IPS-18a (cell line): ENCODE data around the gene ACSS1.

Source experiments
- H3K27ac ChIP-seq: one replicate; pipeline ENCODE4 v1.5.1; 2013; ENCODE audit warnings: low read length
- H3K27me3 ChIP-seq: one replicate; pipeline ENCODE4 v1.6.1; 2013; ENCODE audit warnings: mild to moderate bottlenecking, low read length; ENCODE audit not compliant: control insufficient read depth, insufficient read depth
- H3K36me3 ChIP-seq: one replicate; pipeline ENCODE4 v1.6.1; 2013; ENCODE audit warnings: low read depth, low read length; ENCODE audit not compliant: control insufficient read depth
- H3K4me1 ChIP-seq: one replicate; pipeline ENCODE4 v1.6.1; 2013; ENCODE audit warnings: low read depth, low read length; ENCODE audit not compliant: control insufficient read depth
- H3K4me3 ChIP-seq: one replicate; pipeline ENCODE4 v1.5.1; 2013; ENCODE audit warnings: low read length
- H3K9ac ChIP-seq: one replicate; pipeline ENCODE4 v1.6.1; 2013; ENCODE audit warnings: mild to moderate bottlenecking, low read length, moderate library complexity
- H3K9me3 ChIP-seq: one replicate; pipeline ENCODE4 v1.6.1; 2013; ENCODE audit warnings: low read depth, low read length; ENCODE audit not compliant: control insufficient read depth

ACSS1 gene

DNA sequence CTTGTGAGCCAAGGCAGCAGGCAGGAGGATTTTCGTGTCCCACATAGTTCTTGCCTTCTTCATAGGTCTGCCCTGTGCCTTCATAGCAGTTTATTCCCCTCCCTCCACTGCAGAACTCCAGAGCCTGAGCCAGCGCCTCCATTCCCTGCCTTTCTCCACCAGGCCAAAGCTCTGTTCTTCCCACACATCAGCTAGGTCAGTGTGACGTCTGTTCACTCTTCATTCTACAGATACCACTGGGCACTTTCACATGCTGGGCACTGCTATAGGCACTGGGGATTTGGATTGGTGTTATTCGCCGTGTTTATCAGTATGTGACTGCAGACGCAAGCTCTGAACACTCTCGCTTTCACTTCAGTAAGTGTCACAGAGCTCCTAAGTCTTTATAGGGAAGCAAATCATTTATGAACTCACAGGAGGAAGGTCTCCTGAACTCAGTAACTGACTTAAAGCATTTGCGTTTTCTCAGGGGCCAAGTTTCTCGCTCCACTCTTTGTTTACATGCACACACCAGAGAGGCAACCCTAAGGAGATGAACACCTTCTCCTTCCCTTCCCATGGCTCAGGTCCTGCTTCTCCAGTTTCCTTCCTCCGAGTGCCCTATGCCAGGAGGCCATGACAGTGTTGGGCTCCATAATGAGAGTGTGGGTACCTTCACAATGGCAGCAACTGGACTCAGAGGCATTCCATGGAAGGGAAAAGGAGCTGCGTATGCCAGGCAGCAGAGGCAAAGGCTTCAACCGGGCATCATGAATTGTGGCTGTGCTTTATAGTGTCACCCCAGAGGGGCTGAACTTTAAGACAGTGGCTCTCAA lies 59.1 kb downstream of the ACSS1 start:
- Histone ChIP-seq H3K4me3 (no peak overlapping the region), H3K4me1 (no peaks in the 10 kb centered on the region), H3K9ac (no peak overlapping the region), H3K27ac (no peak overlapping the region), H3K9me3 (no peaks in the 10 kb centered on the region), H3K36me3 (no peaks in the 10 kb centered on the region), H3K27me3 (peaks cover 1% of the 10 kb centered on the region)

DNA sequence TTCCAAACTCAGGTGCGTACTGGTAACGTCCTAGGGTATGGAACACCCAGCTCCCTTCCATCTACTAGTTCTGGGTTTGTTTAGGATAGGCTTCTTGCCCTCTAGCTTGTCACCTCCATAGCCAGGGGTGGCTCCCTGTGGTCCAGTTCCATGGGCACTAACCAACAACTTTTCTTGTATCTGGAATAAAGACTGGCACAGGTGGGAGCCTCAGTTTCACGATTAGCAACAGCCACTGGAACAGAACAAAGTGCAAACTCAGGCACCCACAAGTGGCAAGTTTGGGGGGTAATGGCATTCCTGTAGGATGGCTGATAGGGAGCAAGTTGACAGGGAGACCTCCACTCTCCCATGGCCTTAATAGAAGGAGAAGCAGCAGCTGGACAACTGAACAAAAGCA lies 59.8 kb downstream of the ACSS1 start:
- H3K4me1 ChIP-seq: no peaks in the 10 kb centered on the region
- H3K4me3 ChIP-seq: no peak overlapping the region
- H3K36me3 ChIP-seq: no peaks in the 10 kb centered on the region
- peaks cover 8% of the 10 kb centered on the region for H3K27me3 ChIP-seq
- no peak overlapping the region for H3K27ac ChIP-seq
- H3K9ac ChIP-seq: no peak overlapping the region
- H3K9me3 ChIP-seq: no peaks in the 10 kb centered on the region

- no peak overlapping the region for H3K9ac ChIP-seq
- H3K27me3 ChIP-seq: peaks cover 10% of the 10 kb centered on the region
- H3K9me3 ChIP-seq: no peaks in the 10 kb centered on the region
- no peaks in the 10 kb centered on the region for H3K36me3 ChIP-seq
- H3K4me3 ChIP-seq: no peak overlapping the region
- no peak overlapping the region for H3K27ac ChIP-seq
- H3K4me1 ChIP-seq: peaks cover 1% of the 10 kb centered on the region
Measured at GRCh38 chr20:24996449-24997377, 61.2 kb downstream of the ACSS1 start.

GRCh38 chr20:24995741-24996448 lies 62.0 kb downstream of the ACSS1 start:
- Histone ChIP-seq H3K36me3 (no peaks in the 10 kb centered on the region), H3K27ac (no peak overlapping the region), H3K27me3 (peaks cover 10% of the 10 kb centered on the region), H3K9me3 (no peaks in the 10 kb centered on the region), H3K9ac (no peak overlapping the region), H3K4me1 (peaks cover 6% of the 10 kb centered on the region), H3K4me3 (no peak overlapping the region)

- H3K27me3 ChIP-seq: peaks cover 10% of the 10 kb centered on the region
- H3K4me3 ChIP-seq: no peak overlapping the region
Measured at GRCh38 chr20:24994470-24995368, 63.2 kb downstream of the ACSS1 start.

GRCh38 chr20:24994186-24994465 lies 63.8 kb downstream of the ACSS1 start:
- Histone ChIP-seq H3K4me1 (peaks cover 6% of the 10 kb centered on the region), H3K36me3 (no peaks in the 10 kb centered on the region), H3K27me3 (peaks cover 10% of the 10 kb centered on the region), H3K9ac (no peak overlapping the region), H3K4me3 (no peak overlapping the region), H3K9me3 (no peaks in the 10 kb centered on the region), H3K27ac (no peak overlapping the region)

More at GRCh38 chr20:24994470-24995368, 63.2 kb downstream of the ACSS1 start:
- no peaks in the 10 kb centered on the region for H3K36me3 ChIP-seq
- H3K27ac ChIP-seq: no peak overlapping the region
- H3K9ac ChIP-seq: no peak overlapping the region
- H3K4me1 ChIP-seq: peaks cover 6% of the 10 kb centered on the region
- no peaks in the 10 kb centered on the region for H3K9me3 ChIP-seq

GRCh38 chr20:24993337-24994185 lies 64.4 kb downstream of the ACSS1 start:
- H3K36me3 ChIP-seq: no peaks in the 10 kb centered on the region
- H3K27me3 ChIP-seq: peaks cover 10% of the 10 kb centered on the region
- H3K4me3 ChIP-seq: peak overlapping the region; percentile 91
- peak overlapping the region; percentile 46 for H3K9ac ChIP-seq
- no peaks in the 10 kb centered on the region for H3K9me3 ChIP-seq
- H3K4me1 ChIP-seq: peaks cover 6% of the 10 kb centered on the region
- H3K27ac ChIP-seq: no peak overlapping the region

GRCh38 chr20:24992487-24993205 lies 65.3 kb downstream of the ACSS1 start, which contains the start of gene APMAP:
APMAP (minus strand) TSS chr20:24992751; CDS start chr20:24992688, 63 bp downstream.
- Histone ChIP-seq H3K9me3 (no peaks in the 10 kb centered on the region), H3K9ac (peak within 1 kb of the TSS; percentile 64), H3K27me3 (peaks cover 10% of the 10 kb centered on the region), H3K27ac (no peak within 1 kb of the TSS), H3K36me3 (no peaks in the 10 kb centered on the region), H3K4me1 (peaks cover 6% of the 10 kb centered on the region), H3K4me3 (peak within 1 kb of the TSS; percentile 91)

GRCh38 chr20:24991897-24992486 lies 65.9 kb downstream of the ACSS1 start:
- Histone ChIP-seq H3K27me3 (peaks cover 10% of the 10 kb centered on the region), H3K9me3 (no peaks in the 10 kb centered on the region), H3K4me1 (peaks cover 6% of the 10 kb centered on the region), H3K4me3 (peak overlapping the region; percentile 91), H3K9ac (peak overlapping the region; percentile 64), H3K27ac (no peak overlapping the region), H3K36me3 (no peaks in the 10 kb centered on the region)
